ENCODE measurements around the gene PHF19.
A peak's percentile ranks its signal among the peaks of the same experiment; 100 is the strongest.

Gene PHF19

DNA sequence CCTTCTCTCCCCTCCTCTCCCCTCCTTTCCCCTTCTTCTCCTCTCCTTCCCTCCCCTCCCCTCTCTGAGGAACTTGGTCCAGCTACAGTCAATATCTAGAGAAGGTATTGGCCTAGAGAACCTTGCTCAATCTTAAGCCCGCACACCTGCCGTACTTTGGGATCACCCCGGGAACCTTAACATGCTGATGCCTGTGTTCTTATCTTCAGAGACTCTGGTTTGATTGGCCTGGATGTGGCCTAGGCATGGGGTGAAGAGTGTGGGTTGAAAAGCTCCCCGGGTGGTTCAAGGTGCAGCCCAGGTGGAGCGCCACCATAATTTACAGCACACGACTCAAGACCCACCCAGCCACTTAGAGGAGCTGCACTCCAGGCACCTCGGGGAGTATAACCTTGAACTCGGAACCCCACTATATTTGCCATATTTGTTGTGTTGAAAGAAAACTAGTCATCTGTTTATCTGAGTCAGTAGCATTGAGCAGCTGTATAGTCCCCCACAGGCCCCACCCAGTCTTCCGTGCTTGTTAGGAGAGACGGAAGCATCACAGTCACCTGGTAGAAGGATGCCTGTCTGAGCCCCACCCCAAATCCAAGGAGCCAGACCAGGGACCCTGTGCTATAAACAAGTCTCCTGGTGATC, 14.4 kb upstream of the PHF19 start:
- no peaks in the 10 kb centered on the region for H3K36me3 ChIP-seq (ENCODE audit: low read depth)
- H3K4me3 ChIP-seq (ENCODE audit: severe bottlenecking) = no peak overlapping the region
- no peaks in the 10 kb centered on the region for H3K27me3 ChIP-seq (ENCODE audit: insufficient read depth, poor library complexity, severe bottlenecking)
- DNase-seq (ENCODE audit: low spot score) (no peak), ATAC-seq (ENCODE audit: low read depth) (peak; percentile 37; the same call in 1 of the 3 replicates)
- H3K9me3 ChIP-seq (ENCODE audit: severe bottlenecking) = no peaks in the 10 kb centered on the region
- no peak for TF ChIP-seq CTCF (IDR thresholded peaks at IDR 0.05; ENCODE audit: poor library complexity, severe bottlenecking)
- H3K4me1 ChIP-seq (ENCODE audit: insufficient read depth, poor library complexity, severe bottlenecking) = no peaks in the 10 kb centered on the region
- H3K27ac ChIP-seq (ENCODE audit: poor library complexity, severe bottlenecking) = no peak overlapping the region

DNA sequence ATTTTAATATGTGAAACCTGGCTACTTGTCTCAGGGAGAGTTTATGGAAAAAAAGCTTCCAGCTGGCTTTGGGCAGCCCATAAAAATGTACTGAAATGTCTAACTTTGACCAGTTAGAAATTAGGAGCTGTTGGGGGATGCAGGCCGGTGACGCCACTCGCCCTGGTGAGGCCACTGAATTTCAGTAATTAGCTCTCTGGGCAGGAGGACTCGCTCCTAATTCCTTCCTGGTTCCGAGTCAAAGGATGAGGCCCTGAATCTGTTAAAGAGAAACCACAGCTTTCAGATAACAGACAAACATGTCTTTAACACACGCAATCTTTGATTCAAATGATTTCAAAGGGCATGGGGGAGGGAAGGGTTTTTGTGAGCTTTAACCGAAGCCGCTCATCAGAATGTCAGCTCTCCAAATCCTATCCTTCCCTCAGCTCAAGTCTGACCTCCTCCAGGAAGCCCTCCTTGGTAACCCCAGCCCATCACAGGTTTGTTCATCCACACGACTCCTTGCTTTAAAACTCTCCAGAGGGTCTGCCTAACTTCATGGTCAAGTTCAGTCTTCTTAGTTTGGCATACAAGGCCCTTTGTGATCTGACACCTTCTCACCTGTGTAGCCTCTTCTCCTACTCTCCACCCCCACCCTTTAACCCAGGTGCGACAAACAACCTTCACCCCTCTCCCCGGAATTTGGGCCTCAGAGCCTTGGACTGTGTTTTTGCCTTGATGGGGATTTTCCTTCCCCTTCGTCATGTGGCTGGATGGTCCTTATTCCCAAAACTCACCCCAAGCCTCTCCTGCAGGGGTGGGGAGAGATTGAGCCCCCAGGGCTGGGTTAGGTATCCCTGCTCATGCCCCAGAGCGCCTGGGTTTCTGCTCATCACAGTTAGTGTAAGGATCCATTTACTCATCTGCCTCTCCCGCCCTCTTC, 13.6 kb upstream of the PHF19 start:
- ATAC-seq (ENCODE audit: low read depth) = no peak
- no peak for DNase-seq (ENCODE audit: low spot score)
- Histone ChIP-seq H3K27me3 (ENCODE audit: insufficient read depth, poor library complexity, severe bottlenecking) (no peaks in the 10 kb centered on the region), H3K27ac (ENCODE audit: poor library complexity, severe bottlenecking) (no peak overlapping the region), H3K4me3 (ENCODE audit: severe bottlenecking) (no peak overlapping the region), H3K9me3 (ENCODE audit: severe bottlenecking) (no peaks in the 10 kb centered on the region), H3K4me1 (ENCODE audit: insufficient read depth, poor library complexity, severe bottlenecking) (no peaks in the 10 kb centered on the region), H3K36me3 (ENCODE audit: low read depth) (no peaks in the 10 kb centered on the region)
- no peak for TF ChIP-seq CTCF (IDR thresholded peaks at IDR 0.05; ENCODE audit: poor library complexity, severe bottlenecking)

DNA sequence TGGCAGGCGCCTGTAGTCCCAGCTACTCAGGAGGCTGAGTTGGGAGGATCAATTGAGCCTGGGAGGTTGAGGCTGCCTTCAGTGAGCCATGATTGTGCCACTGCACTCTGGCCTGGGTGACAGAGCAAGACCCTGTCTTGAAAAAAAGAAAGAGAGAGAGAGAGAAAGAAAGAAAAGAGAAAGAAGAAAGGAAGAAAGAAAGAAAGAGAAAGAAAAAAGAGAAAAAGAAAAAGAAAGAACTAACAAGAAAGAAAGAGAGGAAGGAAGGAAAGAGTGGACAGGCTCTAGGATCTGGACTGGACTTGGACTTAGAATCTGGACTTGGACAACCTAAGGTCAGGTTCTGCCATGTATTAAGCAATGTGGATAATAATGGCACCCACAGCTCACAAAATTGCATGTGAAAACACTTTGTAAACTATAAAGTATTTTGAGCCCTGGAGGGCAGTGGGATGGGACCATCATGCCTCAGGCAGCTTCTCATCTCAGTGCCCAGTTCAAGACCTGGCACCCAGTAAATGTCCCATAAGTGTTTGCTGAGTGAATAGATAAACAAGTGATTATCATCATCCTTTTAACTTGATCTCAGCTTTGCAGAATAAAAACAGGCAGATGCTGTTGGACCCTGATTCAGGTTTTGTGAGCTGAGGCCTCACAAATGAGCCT, 12.8 kb upstream of the PHF19 start:
- H3K9me3 ChIP-seq (ENCODE audit: severe bottlenecking) = no peaks in the 10 kb centered on the region
- no peaks in the 10 kb centered on the region for H3K27me3 ChIP-seq (ENCODE audit: insufficient read depth, poor library complexity, severe bottlenecking)
- H3K36me3 ChIP-seq (ENCODE audit: low read depth) = no peaks in the 10 kb centered on the region
- no peak for TF ChIP-seq CTCF (IDR thresholded peaks at IDR 0.05; ENCODE audit: poor library complexity, severe bottlenecking)
- no peak overlapping the region for H3K27ac ChIP-seq (ENCODE audit: poor library complexity, severe bottlenecking)
- no peak for DNase-seq (ENCODE audit: low spot score)
- H3K4me3 ChIP-seq (ENCODE audit: severe bottlenecking) = no peak overlapping the region
- H3K4me1 ChIP-seq (ENCODE audit: insufficient read depth, poor library complexity, severe bottlenecking) = no peaks in the 10 kb centered on the region
- ATAC-seq (ENCODE audit: low read depth) = no peak

DNA sequence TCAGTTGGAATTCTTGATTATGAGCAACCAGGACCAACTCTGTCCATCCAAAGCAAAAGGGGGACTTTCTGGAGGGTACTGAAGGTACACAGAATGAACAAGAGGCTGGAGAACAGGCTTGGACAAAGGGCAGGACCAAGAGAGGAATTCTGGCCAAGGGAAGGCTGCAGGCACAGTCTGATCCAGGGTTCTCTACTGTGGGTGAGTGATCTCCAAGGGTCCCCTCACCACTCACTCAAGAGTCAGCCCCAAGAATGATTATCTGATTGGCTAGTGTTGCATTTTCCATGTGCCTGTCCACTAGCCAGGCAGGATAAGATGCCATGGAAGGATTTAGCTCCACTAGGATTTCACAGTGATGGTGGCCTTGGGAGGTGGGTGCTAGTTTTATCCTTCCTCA, 11.6 kb upstream of the PHF19 start:
- Histone ChIP-seq H3K27ac (ENCODE audit: poor library complexity, severe bottlenecking) (no peak overlapping the region), H3K27me3 (ENCODE audit: insufficient read depth, poor library complexity, severe bottlenecking) (no peaks in the 10 kb centered on the region), H3K4me1 (ENCODE audit: insufficient read depth, poor library complexity, severe bottlenecking) (no peaks in the 10 kb centered on the region), H3K9me3 (ENCODE audit: severe bottlenecking) (no peaks in the 10 kb centered on the region), H3K36me3 (ENCODE audit: low read depth) (no peaks in the 10 kb centered on the region), H3K4me3 (ENCODE audit: severe bottlenecking) (no peak overlapping the region)
- DNase-seq (ENCODE audit: low spot score) (no peak), ATAC-seq (ENCODE audit: low read depth) (no peak)
- no peak for TF ChIP-seq CTCF (IDR thresholded peaks at IDR 0.05; ENCODE audit: poor library complexity, severe bottlenecking)
